Smooth muscle cell of the coronary artery (primary cell): ENCODE results near the gene CHRNA4. TPM values are rescaled to one million over a fixed set of nuclear protein-coding genes. Genes with fewer than 3 reads are reported as not detected.

Source experiments
- total RNA-seq: library from RNA; depleted of rRNA; stranded (reverse); fragments of >200 nt; gene quantifications from 2 replicates; pipeline ENCODE4 v1.2.3, GENCODE V29; 2014; ENCODE audit warnings: low replicate concordance

Gene CHRNA4
- not detected in 2 replicates for total RNA-seq

DNA sequence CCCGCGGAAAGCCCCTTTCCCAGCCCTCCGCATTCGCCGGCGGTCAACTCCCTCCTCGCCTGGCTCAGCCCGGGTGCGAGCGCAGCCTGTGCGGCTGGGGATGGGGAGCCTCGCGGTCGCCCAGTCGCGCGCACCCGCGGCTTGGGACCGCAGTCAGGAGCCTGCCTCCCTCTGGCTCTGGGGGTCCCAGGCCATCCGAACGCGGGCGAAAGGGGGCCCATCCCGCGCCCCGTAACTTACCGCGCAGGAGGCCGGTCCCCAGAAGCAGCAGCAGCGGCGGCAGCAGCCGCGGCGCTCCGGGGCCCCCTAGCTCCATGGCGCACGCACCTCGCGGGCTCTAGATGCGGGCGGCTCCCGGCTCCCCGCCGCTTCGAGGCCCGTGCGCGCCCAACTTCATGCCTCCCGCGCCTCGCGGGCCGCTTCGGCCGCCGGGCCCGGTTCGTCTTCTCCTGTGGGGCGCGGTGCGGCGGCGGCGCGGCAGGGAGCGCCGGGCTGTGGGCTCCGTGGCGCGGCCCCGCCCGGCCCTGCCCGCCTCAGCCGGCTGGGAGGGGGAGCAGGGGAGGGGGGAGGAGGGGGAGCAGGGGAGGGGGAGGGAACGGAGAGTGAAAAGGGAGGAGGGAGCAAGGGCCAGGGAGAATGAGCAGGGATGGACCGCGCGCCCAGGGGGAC, at the start of gene CHRNA4:
CHRNA4 (minus strand) TSS at position 500 of the 669 bp plus-strand sequence; CDS start at position 316, 184 bp downstream.

Other genes with a start within 250 kb of the CHRNA4 start
- 11.9 and 18.8 TPM in 2 replicates for gene YTHDF1, start 145.2 kb downstream of the CHRNA4 start, total RNA-seq
- 0.23 TPM in 1 of 2 replicates, not detected in the other for gene BIRC7, start 125.4 kb downstream of the CHRNA4 start, total RNA-seq
- 0.15 TPM in 1 of 2 replicates, not detected in the other for gene NKAIN4, start 106.9 kb downstream of the CHRNA4 start, total RNA-seq
- gene ARFGAP1, start 88.5 kb downstream of the CHRNA4 start, total RNA-seq = 52.7 and 84.5 TPM in 2 replicates
- under 0.01 TPM in 1 of 2 replicates, not detected in the other for gene COL20A1, start 68.2 kb downstream of the CHRNA4 start, total RNA-seq
- gene KCNQ2, start 111.3 kb upstream of the CHRNA4 start, total RNA-seq = not detected in 2 replicates
- gene EEF1A2, start 137.7 kb upstream of the CHRNA4 start, total RNA-seq = 0.47 and 2.5 TPM in 2 replicates
- 8.0 and 19.2 TPM in 2 replicates for gene PPDPF, start 159.4 kb upstream of the CHRNA4 start, total RNA-seq
- under 0.01 TPM in 1 of 2 replicates, not detected in the other for gene PTK6, start 176.0 kb upstream of the CHRNA4 start, total RNA-seq
- gene SRMS, start 186.4 kb upstream of the CHRNA4 start, total RNA-seq = not detected in 2 replicates
- 0.12 and 0.30 TPM in 2 replicates for gene FNDC11, start 192.8 kb upstream of the CHRNA4 start, total RNA-seq
- gene HELZ2, start 212.9 kb upstream of the CHRNA4 start, total RNA-seq = 21.7 and 37.2 TPM in 2 replicates